NCI-H146 (cell line): Measurements from ENCODE around the gene RPL39.
"Not testable (repeated sequence)": the region's sequence is repeated elsewhere in the genome, so short reads cannot be mapped to it uniquely, and the experiment has no call there.

Source experiments
- DNase-seq: peaks from one replicate; lab custom pipeline; 2025; lab: John Stamatoyannopoulos, UW

Gene RPL39

GRCh38 chrX:119763181-119763580 is 28.2 kb downstream of the RPL39 start:
- no peak for DNase-seq

- no peak for DNase-seq
Measured at GRCh38 chrX:119762718-119763117, 28.7 kb downstream of the RPL39 start.

DNA sequence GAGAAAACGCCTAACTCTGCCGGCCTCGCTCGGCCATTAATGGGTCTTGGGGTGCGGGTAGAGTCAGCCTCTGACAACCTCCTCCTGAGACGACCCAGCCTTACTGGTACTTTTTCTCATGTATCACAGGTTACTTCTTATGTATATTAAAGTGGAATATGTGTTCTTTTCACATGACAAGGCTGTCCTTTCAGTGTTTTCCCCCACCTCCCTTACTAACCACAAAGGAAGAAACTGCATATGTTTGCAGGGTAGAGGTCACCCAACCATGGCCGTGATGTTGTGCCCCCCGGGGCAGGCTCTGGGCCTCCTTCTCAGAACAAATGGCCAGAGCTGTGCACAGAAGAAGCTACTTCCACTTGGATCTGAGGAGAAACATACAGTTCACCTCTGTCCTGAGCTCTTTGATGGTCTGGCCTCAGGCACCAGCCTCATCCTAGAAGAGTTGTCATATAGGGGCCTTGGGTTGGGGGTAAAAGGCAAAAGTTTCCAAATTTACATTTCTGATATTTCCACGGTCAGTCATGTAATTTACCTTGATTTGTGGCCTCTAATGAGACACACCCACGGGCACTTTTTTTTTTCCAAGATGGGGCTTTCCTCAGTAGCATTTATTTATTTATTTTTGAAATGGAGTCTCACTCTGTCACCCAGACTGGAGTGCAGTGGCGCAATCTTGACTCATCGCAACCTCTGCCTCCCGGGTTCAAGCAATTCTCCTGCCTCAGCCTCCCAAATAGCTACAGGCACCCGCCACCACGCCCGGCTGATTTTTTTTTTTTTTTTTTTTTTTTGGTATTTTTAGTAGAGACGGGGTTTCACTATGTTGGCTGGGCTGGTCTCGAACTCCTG is 31.2 kb downstream of the RPL39 start:
- DNase-seq = no peak

GRCh38 chrX:119759248-119759766 is 32.1 kb downstream of the RPL39 start:
- no peak for DNase-seq

- no peak for DNase-seq
Measured at GRCh38 chrX:119758731-119759247, 32.6 kb downstream of the RPL39 start.

DNA sequence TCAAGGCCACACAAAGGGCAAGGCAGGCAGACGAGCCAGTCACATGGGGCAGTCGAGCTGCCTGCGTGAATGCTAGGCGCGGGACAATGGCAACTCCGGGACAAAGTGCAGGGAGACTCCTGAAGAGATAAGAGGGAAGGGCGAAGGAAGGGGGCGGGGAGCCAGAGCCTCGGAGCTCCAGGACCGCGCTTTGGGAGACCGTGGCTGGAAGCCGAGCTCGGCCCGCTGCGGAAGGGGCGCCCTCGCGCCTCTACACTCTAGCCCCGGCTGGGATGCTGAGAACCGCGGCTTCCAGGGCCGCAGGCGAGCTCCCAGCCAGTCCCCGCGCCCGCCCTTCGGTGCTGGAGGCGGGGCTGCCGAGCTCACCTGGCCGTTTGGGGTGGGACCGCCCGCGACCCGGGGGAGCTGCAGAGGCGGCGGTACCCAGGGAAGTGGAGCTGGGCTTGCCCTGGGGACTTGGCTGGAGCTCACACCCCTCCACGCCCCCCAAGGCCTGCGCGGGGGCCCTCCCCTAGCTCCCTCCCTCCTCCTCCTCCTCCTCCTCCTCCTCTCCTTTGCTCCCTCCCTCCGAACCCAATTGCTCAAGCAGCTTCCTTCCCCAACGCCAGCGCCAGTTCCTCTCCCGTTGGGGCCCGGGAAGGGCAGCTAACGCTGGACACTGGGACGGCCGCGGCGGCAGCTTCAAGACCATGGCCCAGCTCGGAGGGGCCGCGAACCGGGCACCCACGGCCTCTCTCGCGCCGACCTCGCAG is 33.3 kb downstream of the RPL39 start, which contains the start of gene SOWAHD:
TSS of gene SOWAHD (plus strand) at position 610 of the 752 bp plus-strand sequence. CDS start at position 690, 80 bp downstream.
- DNase-seq = peak; percentile 60

GRCh38 chrX:119757646-119757978 is 33.8 kb downstream of the RPL39 start:
- peak; percentile 55 for DNase-seq

- no peak for DNase-seq
Measured at GRCh38 chrX:119756926-119757635, 34.3 kb downstream of the RPL39 start.

DNA sequence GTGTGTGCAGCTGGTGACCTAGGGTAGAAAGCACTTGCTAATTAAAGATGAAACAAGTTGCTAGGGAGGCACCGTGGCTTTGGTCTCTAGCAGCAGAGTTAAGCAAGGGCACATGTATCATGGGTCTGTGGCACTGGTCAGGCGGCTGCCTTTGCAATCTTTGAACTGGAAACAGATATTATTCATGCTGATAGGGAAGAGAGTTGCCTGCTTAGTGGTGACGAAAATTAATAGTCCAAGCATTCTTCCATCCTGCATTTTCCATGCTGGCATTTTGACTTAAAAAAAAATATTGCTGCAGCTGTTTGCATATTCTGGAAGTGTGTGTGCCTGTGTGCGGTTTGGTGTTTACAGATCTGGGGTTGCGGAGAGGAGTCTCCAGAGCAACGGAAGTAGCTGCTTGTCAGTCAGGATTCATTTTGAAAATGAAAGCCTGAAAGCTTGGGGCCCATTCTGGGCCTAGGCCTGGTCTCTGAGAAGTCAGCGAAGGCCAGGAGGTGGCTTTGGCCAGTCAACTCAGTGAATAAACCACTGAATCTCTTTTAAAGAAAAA is 35.4 kb downstream of the RPL39 start:
- DNase-seq = no peak

DNA sequence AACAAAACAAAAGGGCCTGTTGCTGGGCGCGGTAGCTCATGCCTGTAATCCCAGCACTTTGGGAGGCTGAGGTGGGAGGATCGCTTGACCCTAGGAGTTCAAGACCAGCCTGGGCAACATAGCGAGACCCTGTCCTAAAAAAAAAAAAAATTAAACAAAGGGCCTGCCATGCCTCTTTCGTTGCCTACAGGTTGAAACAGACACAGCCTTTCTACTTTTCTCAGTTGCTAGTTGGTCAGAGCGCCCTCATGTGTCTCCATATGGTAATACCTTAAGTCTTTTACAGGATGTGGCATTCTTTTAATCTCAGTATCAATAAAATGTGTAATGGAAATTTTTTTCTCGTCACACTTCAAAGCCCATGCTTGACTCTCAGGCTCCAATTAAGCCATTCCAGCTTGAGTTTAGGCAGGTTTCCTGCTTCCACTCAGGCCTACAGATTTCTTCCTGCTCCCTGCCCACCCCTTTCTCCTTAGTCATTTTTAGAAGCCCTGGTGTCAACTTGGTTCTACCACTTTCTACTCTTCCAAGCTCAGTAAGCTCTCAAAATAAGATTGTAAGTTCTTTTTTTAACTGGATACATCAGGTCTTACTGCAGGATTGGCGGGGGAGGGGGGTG is 37.7 kb downstream of the RPL39 start:
- peak; percentile 15 for DNase-seq

DNA sequence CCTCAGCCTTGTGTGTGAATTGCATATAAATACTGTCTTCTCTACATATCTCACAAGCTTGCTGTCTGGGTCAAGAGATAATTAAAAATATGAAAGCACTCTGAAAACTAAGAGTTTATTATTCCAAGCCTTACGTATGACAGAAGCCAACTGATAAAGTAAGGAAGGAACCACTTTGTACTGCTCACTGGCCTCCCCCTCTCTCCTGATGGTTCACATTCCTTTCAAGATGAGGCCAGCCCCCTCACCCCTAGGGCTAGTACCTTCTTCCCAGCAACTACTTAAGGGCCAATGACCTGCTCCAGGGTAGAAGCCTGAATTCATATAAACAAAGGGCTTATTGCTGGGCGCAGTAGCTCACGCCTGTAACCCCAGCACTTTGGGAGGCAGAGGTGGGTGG is 38.4 kb downstream of the RPL39 start:
- no peak for DNase-seq

DNA sequence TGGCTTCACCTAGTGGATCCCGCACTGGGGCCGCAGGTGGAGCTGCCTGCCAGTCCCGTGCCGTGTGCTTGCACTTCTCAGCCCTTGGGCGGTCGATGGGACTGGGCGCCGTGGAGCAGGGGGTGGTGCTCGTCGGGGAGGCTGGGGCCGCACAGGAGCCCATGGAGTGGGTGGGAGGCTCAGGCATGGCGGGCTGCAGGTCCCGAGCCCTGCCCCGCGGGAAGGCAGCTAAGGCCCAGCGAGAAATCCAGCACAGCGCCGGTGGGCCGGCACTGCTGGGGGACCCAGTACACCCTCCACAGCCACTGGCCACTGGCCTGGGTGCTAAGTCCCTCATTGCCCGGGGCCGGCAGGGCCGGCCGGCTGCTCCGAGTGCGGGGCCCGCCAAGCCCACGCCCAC is 40.7 kb downstream of the RPL39 start:
- not testable (repeated sequence) for DNase-seq

- DNase-seq = not testable (repeated sequence)
Measured at GRCh38 chrX:119750131-119750530, 41.3 kb downstream of the RPL39 start.

DNA sequence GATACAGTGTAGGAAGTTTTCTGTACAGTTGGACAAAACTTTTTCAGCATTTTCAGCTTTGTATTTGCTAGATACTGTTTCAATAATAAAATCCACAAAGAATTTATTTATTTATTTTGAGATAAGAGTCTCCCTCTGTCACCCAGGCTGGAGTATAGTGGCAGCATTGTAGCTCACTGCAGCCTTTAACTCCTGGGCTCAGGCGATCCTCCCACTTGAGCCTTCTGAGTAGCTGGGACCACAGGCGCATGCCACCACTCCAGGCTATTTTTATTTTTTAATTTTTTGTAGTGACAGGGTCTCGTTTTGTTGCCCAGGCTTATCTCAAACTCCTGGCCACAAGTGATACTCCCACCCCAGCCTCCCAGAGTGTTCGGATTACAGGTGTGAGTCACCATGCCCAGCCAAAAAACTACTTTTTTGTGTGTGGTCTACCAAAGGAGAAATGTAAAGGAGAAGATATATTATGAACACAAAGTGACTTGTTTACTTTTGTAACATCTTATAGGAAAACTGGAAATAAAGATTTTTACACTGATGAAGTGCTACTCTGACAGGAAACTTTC is 46.1 kb downstream of the RPL39 start:
- no peak for DNase-seq

DNA sequence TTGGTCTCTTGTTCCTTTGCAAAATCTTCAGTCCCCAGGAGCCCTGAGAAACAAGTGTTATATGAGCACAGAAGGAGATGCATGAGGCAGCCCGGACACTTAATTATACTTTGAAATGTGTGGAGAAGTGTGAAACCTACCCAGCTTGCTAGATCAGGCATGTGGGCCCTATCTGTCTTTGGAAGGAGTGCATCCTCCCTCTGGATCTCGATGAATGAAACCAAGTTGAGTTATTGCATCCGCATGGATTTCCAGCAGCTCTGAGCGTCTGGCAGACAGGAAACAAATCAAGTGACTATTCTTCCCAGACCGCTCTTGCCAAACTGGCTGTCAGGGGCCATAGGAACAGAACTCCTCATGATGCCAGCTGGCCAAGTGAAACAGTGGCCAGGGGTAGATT is 52.7 kb downstream of the RPL39 start:
- no peak for DNase-seq
